WTC11 (cell line): ENCODE results near the gene ZNF177.

Source experiments
- AFF4 ChIP-seq: sonication (generic); formaldehyde crosslinking; IDR thresholded peaks from 2 replicates; pipeline ENCODE4 v1.8.1; 2023; ENCODE audit warnings: mild to moderate bottlenecking, missing genetic modification reagents, borderline replicate concordance
- CTCF ChIP-seq: fragments of 200-600 bp; IDR thresholded peaks from 2 replicates; pipeline ENCODE4 v1.8.0; 2022; ENCODE audit warnings: antibody characterized with exemption
- E2F4 ChIP-seq: sonication (generic); formaldehyde crosslinking; IDR thresholded peaks from 2 replicates; pipeline ENCODE4 v1.8.1; 2022; ENCODE audit warnings: low read depth, mild to moderate bottlenecking, moderate library complexity, missing genetic modification reagents, borderline replicate concordance
- ESRRA ChIP-seq: sonication (generic); formaldehyde crosslinking; IDR thresholded peaks from 2 replicates; pipeline ENCODE4 v1.8.1; 2022; ENCODE audit warnings: mild to moderate bottlenecking, missing genetic modification reagents, borderline replicate concordance
- MXD4 ChIP-seq: fragments of 250-450 bp; sonication (Bioruptor Pico); IDR thresholded peaks from 2 replicates; pipeline ENCODE4 v1.8.0; 2021; ENCODE audit warnings: mild to moderate bottlenecking, moderate library complexity, borderline replicate concordance
- SMAD4 ChIP-seq: sonication (generic); formaldehyde crosslinking; IDR thresholded peaks from 2 replicates; pipeline ENCODE4 v1.8.0; 2022; ENCODE audit warnings: mild to moderate bottlenecking, missing genetic modification reagents
- STAT6 ChIP-seq: sonication (generic); formaldehyde crosslinking; conservative IDR thresholded peaks from 2 replicates; pipeline ENCODE4 v1.8.1; 2023; ENCODE audit warnings: mild to moderate bottlenecking, low read depth, missing genetic modification reagents, moderate library complexity
- TP53 ChIP-seq: sonication (generic); formaldehyde crosslinking; IDR thresholded peaks from 2 replicates; pipeline ENCODE4 v1.8.1; 2023; ENCODE audit warnings: mild to moderate bottlenecking, missing genetic modification reagents
- TF ChIP-seq, protein P1 (sequence below): fragments of 250-450 bp; sonication (Bioruptor Pico); conservative IDR thresholded peaks from 2 replicates; pipeline ENCODE4 v1.9.0; 2021; ENCODE audit warnings: mild to moderate bottlenecking
- TF ChIP-seq, protein P2 (sequence below): sonication (generic); formaldehyde crosslinking; IDR thresholded peaks from 2 replicates; pipeline ENCODE4 v1.8.1; 2022; ENCODE audit warnings: missing genetic modification reagents, borderline replicate concordance
- TF ChIP-seq, protein P3 (sequence below): sonication (generic); formaldehyde crosslinking; IDR thresholded peaks from 2 replicates; pipeline ENCODE4 v1.8.0; 2023; ENCODE audit warnings: missing genetic modification reagents, mild to moderate bottlenecking, borderline replicate concordance

GRCh38 chr19:9323557-9323918, 39.3 kb upstream of the ZNF177 start:
- TF ChIP-seq CTCF, result no peak
- TF ChIP-seq, protein P1, sequence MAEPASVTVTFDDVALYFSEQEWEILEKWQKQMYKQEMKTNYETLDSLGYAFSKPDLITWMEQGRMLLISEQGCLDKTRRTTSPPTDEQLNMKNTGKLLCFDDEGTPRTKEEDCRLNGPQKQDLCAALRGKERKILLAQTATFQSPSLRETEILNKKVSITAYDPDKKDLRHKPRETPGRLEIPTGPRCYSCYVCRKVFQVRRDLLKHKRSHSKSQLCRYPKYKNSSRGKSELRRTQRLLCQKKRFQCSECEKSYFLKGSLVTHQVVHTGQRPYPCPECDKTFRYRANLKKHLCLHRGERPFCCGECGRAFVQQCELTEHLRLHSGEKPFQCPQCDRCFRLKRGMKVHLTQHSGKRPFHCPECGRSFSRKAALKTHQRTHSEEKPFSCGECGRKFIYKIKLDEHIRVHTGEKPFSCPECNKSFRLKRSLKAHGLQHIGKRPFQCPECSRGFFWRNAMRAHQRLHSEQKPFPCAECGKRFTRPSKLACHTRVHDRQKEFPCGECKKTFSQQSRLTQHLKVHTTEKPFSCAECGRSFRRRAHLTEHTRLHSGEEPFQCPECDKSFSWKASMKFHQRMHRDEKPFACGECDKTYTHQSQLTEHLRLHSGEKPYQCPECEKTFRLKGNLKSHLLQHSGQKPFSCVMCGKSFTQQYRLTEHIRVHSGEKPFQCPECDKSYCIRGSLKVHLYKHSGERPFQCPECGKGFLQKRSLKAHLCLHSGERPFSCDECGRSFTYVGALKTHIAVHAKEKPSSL (CRISPR knock-in tag), result no peak
- no peak for TF ChIP-seq E2F4
- TF ChIP-seq, protein P2, sequence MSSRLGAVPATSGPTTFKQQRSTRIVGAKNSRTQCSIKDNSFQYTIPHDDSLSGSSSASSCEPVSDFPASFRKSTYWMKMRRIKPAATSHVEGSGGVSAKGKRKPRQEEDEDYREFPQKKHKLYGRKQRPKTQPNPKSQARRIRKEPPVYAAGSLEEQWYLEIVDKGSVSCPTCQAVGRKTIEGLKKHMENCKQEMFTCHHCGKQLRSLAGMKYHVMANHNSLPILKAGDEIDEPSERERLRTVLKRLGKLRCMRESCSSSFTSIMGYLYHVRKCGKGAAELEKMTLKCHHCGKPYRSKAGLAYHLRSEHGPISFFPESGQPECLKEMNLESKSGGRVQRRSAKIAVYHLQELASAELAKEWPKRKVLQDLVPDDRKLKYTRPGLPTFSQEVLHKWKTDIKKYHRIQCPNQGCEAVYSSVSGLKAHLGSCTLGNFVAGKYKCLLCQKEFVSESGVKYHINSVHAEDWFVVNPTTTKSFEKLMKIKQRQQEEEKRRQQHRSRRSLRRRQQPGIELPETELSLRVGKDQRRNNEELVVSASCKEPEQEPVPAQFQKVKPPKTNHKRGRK, result no peak
- TF ChIP-seq STAT6 (CRISPR knock-in tag), result no peak
- no peak for TF ChIP-seq ESRRA (CRISPR knock-in tag)
- TF ChIP-seq, protein P3, sequence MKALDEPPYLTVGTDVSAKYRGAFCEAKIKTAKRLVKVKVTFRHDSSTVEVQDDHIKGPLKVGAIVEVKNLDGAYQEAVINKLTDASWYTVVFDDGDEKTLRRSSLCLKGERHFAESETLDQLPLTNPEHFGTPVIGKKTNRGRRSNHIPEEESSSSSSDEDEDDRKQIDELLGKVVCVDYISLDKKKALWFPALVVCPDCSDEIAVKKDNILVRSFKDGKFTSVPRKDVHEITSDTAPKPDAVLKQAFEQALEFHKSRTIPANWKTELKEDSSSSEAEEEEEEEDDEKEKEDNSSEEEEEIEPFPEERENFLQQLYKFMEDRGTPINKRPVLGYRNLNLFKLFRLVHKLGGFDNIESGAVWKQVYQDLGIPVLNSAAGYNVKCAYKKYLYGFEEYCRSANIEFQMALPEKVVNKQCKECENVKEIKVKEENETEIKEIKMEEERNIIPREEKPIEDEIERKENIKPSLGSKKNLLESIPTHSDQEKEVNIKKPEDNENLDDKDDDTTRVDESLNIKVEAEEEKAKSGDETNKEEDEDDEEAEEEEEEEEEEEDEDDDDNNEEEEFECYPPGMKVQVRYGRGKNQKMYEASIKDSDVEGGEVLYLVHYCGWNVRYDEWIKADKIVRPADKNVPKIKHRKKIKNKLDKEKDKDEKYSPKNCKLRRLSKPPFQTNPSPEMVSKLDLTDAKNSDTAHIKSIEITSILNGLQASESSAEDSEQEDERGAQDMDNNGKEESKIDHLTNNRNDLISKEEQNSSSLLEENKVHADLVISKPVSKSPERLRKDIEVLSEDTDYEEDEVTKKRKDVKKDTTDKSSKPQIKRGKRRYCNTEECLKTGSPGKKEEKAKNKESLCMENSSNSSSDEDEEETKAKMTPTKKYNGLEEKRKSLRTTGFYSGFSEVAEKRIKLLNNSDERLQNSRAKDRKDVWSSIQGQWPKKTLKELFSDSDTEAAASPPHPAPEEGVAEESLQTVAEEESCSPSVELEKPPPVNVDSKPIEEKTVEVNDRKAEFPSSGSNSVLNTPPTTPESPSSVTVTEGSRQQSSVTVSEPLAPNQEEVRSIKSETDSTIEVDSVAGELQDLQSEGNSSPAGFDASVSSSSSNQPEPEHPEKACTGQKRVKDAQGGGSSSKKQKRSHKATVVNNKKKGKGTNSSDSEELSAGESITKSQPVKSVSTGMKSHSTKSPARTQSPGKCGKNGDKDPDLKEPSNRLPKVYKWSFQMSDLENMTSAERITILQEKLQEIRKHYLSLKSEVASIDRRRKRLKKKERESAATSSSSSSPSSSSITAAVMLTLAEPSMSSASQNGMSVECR (CRISPR knock-in tag), result no peak
- TF ChIP-seq TP53 (CRISPR knock-in tag), result no peak
- TF ChIP-seq AFF4 (CRISPR knock-in tag), result no peak
- TF ChIP-seq SMAD4 (CRISPR knock-in tag), result no peak
- no peak for TF ChIP-seq MXD4 (CRISPR knock-in tag)
